ENCODE measurements around the gene FHOD3.

DNA sequence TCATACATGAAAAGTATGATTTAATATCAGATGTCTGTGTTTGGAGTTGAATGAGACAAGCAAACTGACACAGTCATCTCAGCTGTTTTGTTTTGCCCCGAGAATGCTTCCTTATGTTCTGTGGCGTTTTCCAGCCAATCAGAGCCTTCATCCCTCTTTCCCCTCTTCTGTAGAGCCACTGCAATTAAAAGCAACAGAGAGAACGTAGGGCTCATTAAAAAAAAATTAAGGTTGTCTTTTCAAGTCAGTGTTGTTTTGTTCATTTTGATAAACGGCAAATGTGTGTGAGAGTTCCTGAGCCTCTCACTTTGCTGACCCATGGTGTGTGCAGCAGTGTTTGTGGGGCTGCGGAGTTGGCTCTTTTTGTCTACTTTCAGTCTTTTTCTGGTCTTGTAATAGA is 216.0 kb downstream of the FHOD3 start:
- TF ChIP-seq POLR2AphosphoS5 (IDR thresholded peaks at IDR 0.05; ENCODE audit: low read depth, low read length) (no peak), POLR2A (IDR thresholded peaks at IDR 0.05; ENCODE audit: low read depth, low read length) (no peak), PAX5 (IDR thresholded peaks at IDR 0.05; ENCODE audit: insufficient read depth, low read length, severe bottlenecking) (no peak), TAF1 (IDR thresholded peaks at IDR 0.05; ENCODE audit: low read depth, low read length) (no peak)

Data from GM12891 (cell line).